ENCODE measurements around the gene LZTS2. TPM values are rescaled to one million over a fixed set of nuclear protein-coding genes. Genes with fewer than 3 reads are reported as not detected.
A peak's percentile ranks its signal among the peaks of the same experiment; 100 is the strongest.

Gene LZTS2
- total and polyA plus RNA-seq, 10 of the 15 experiments (the other 5 are each of a cell fraction or from before 2014, with no cell fraction given) = 0.08 to 13.4 (median 7.2) TPM

- intact Hi-C loops (cut with micrococcal nuclease; ENCODE audit: unreplicated experiment) = no loop called here
These were observed 29.3 kb upstream of the LZTS2 start for GRCh38 chr10:100970076-100970913.

GRCh38 chr10:100970914-100971811 is 28.4 kb upstream of the LZTS2 start:
- WGBS (ENCODE audit: insufficient coverage, insufficient replicate concordance, low lambda C conversion rate, missing lambda C conversion rate) = 37% methylated on average over 4 of the region's 4 CpGs
- peaks cover 0 to 2% of the 10 kb centered on the region in 2 experiments; a peak in 2 of 4 replicates for H3K36me3 ChIP-seq (ENCODE audit: control insufficient read depth in 2 of 2, insufficient read depth in 2 of 2, low read length in 1 of 2)
- H3K27me3 ChIP-seq (replicated peaks in 1 of 2; ENCODE audit: control insufficient read depth in 2 of 2, insufficient read depth in 2 of 2, low read length in 1 of 2) = no peaks in the 10 kb centered on the region
- DNase-seq (ENCODE audit: low read depth, low spot score) = no peak
- intact Hi-C loops (cut with micrococcal nuclease; ENCODE audit: unreplicated experiment) = no loop called here
- no peaks in the 10 kb centered on the region for H4K20me1 ChIP-seq (ENCODE audit: control insufficient read depth, insufficient read depth)
- H3K4me1 ChIP-seq (ENCODE audit: control insufficient read depth, insufficient read depth, low read length) = peaks cover 3% of the 10 kb centered on the region; the same call in 1 of the 2 replicates
- H3K4me2 ChIP-seq (ENCODE audit: control insufficient read depth, insufficient read depth) = no peak overlapping the region
- POLR2A ChIA-PET = no interaction called here
- no peak overlapping the region for H3K9ac ChIP-seq (ENCODE audit: control insufficient read depth, insufficient read depth, low read length)
- SMC1A ChIA-PET (ENCODE audit: uncharacterized antibody, unreplicated experiment) = no interaction called here
- BruUV-seq (replicated peaks) = no TSS peak
- no peak for ATAC-seq
- no peak overlapping the region for H3K27ac ChIP-seq (ENCODE audit: control insufficient read depth, insufficient read depth)
- no peak for FAIRE-seq
- no peaks in the 10 kb centered on the region for H3K79me2 ChIP-seq (ENCODE audit: control insufficient read depth, insufficient read depth, low read length)
- H3K4me3 ChIP-seq = no peak overlapping the region
- in situ Hi-C loops (cut with MboI) = no loop called here
- RAD21 ChIA-PET (ENCODE audit: unreplicated experiment) = no interaction called here
- CTCF ChIA-PET = interaction anchor here (1.7 kb wide), 1 partner anchor 10 kb away, joined by 5 read pairs; no protein-coding TSS in a partner anchor
- no peaks in the 10 kb centered on the region for H3K9me3 ChIP-seq (replicated peaks; ENCODE audit: control insufficient read depth, insufficient read depth, low read length)
- H2AFZ ChIP-seq (ENCODE audit: control insufficient read depth, low read depth, low read length) = no peak overlapping the region
- no peak for TF ChIP-seq CUX1 (IDR thresholded peaks at IDR 0.05; ENCODE audit: insufficient replicate concordance, low read depth, low read length)
- no peak for TF ChIP-seq STAT3 (IDR thresholded peaks at IDR 0.05; ENCODE audit: low read depth, low read length)
- no peak for TF ChIP-seq ZNF384 (IDR thresholded peaks at IDR 0.05; ENCODE audit: borderline replicate concordance, low read depth, low read length)
- TF ChIP-seq SRF (IDR thresholded peaks at IDR 0.05; ENCODE audit: low read depth in 2 of 2, low read length in 2 of 2) = no peak
- TF ChIP-seq POU2F2 (IDR thresholded peaks at IDR 0.05; ENCODE audit: borderline replicate concordance, low read depth, low read length) = no peak

More at GRCh38 chr10:100970076-100970913, 29.3 kb upstream of the LZTS2 start:
- no peak for TF ChIP-seq ZBED1 (IDR thresholded peaks at IDR 0.05; ENCODE audit: borderline replicate concordance)
- TF ChIP-seq SMC3 (IDR thresholded peaks at IDR 0.05; ENCODE audit: borderline replicate concordance, low read length) = no peak
- TF ChIP-seq ZNF217 (IDR thresholded peaks at IDR 0.05) = no peak
- RAD21 ChIA-PET (ENCODE audit: unreplicated experiment) = no interaction called here
- no peaks in the 10 kb centered on the region for H4K20me1 ChIP-seq (ENCODE audit: control insufficient read depth, insufficient read depth)
- no TSS peak for BruUV-seq (replicated peaks)
- SMC1A ChIA-PET (ENCODE audit: uncharacterized antibody, unreplicated experiment) = no interaction called here
- H3K4me1 ChIP-seq (ENCODE audit: control insufficient read depth, insufficient read depth, low read length) = peaks cover 3% of the 10 kb centered on the region; the same call in 1 of the 2 replicates
- no peaks in the 10 kb centered on the region for H3K9me3 ChIP-seq (replicated peaks; ENCODE audit: control insufficient read depth, insufficient read depth, low read length)
- H3K27me3 ChIP-seq (replicated peaks in 1 of 2; ENCODE audit: control insufficient read depth in 2 of 2, insufficient read depth in 2 of 2, low read length in 1 of 2) = no peaks in the 10 kb centered on the region
- no peaks in the 10 kb centered on the region for H3K79me2 ChIP-seq (ENCODE audit: control insufficient read depth, insufficient read depth, low read length)
- CTCF ChIA-PET = interaction anchor here (4.6 kb wide), 1 partner anchor 27 kb away, joined by 29 read pairs; no protein-coding TSS in a partner anchor
- H3K4me2 ChIP-seq (ENCODE audit: control insufficient read depth, insufficient read depth) = peak overlapping the region; percentile 87
- H3K9ac ChIP-seq (ENCODE audit: control insufficient read depth, insufficient read depth, low read length) = no peak overlapping the region
- no peak overlapping the region for H3K4me3 ChIP-seq
- no peak for FAIRE-seq
- in situ Hi-C loops (cut with MboI) = no loop called here
- peak overlapping the region; percentile 63 for H2AFZ ChIP-seq (ENCODE audit: control insufficient read depth, low read depth, low read length)
- WGBS (ENCODE audit: insufficient coverage, insufficient replicate concordance, low lambda C conversion rate, missing lambda C conversion rate) = 27% methylated on average over 11 of the region's 13 CpGs
- H3K36me3 ChIP-seq (ENCODE audit: control insufficient read depth in 2 of 2, insufficient read depth in 2 of 2, low read length in 1 of 2) = peaks cover 0 to 2% of the 10 kb centered on the region in 2 experiments; a peak in 3 of 4 replicates
- POLR2A ChIA-PET = interaction anchor here (0.8 to 2.3 kb wide), 2 partner anchors 15 to 27 kb away, joined by 3 to 6 read pairs; no protein-coding TSS in a partner anchor
- ATAC-seq = peak; percentile 66
- H3K27ac ChIP-seq (ENCODE audit: control insufficient read depth, insufficient read depth) = no peak overlapping the region
- no peak for DNase-seq (ENCODE audit: low read depth, low spot score)
